H1 (cell line): ENCODE data around the gene SUMF1. TPM values are rescaled to one million over a fixed set of nuclear protein-coding genes. Genes with fewer than 3 reads are reported as not detected.

Experiments
- CTCF ChIA-PET: fragments of 300-600 bp; sonication (Branson Sonifier 250); formaldehyde crosslinking; loops from one replicate; lab custom pipeline; 2021; ENCODE audit not compliant: partially characterized antibody; lab: Charles Lee
- POLR2A ChIA-PET: fragments of 300-600 bp; sonication (Branson Sonifier 250); formaldehyde crosslinking; loops from one replicate; lab custom pipeline; 2021; ENCODE audit warnings: inconsistent platforms; ENCODE audit not compliant: partially characterized antibody; lab: Charles Lee
- DNase-seq, 2 experiments: peaks; one replicate each; pipeline versions ENCODE4 v3.0.0 to v3.0.0-alpha.2; 2010 to 2022; ENCODE audit warnings: low spot score in 2 of 2, low read depth in 1 of 2, mixed read lengths in 1 of 2
- FAIRE-seq: peaks from 2 replicates; lab custom pipeline; 2011; peaks lifted over from hg19 to GRCh38; lab: Jason Lieb, UNC
- H2AFZ ChIP-seq: 2 replicates; pipeline ENCODE4 v1.8.1; 2012; ENCODE audit warnings: low read length, inconsistent platforms
- H2AK5ac ChIP-seq: 2 replicates; pipeline ENCODE4 v1.6.1; 2013; ENCODE audit warnings: low read depth, low read length
- H2BK120ac ChIP-seq: replicated peaks from 2 replicates; pipeline ENCODE3; 2013; ENCODE audit warnings: low read depth, low read length, inconsistent platforms
- H2BK12ac ChIP-seq: 2 replicates; pipeline ENCODE4 v1.6.1; 2013; ENCODE audit warnings: low read depth, low read length
- H2BK15ac ChIP-seq: 2 replicates; pipeline ENCODE4 v1.6.1; 2013; ENCODE audit warnings: low read length
- H2BK20ac ChIP-seq: 2 replicates; pipeline ENCODE4 v1.6.1; 2013; ENCODE audit warnings: low read length
- H2BK5ac ChIP-seq: 2 replicates; pipeline ENCODE4 v1.6.1; 2013; ENCODE audit warnings: low read depth, low read length
- H3K14ac ChIP-seq: 2 replicates; pipeline ENCODE4 v1.6.1; 2013; ENCODE audit warnings: inconsistent platforms; ENCODE audit not compliant: insufficient read length
- H3K18ac ChIP-seq: 2 replicates; pipeline ENCODE4 v1.6.1; 2013; ENCODE audit warnings: low read length; ENCODE audit errors: extremely low read depth
- H3K23ac ChIP-seq: 2 replicates; pipeline ENCODE4 v1.6.1; 2013; ENCODE audit warnings: inconsistent platforms; ENCODE audit not compliant: insufficient read length
- H3K23me2 ChIP-seq: 2 replicates; pipeline ENCODE4 v1.6.1; 2013; ENCODE audit warnings: low read depth, low read length
- H3K27ac ChIP-seq: 2 replicates; pipeline ENCODE4 v1.6.1; 2011; ENCODE audit warnings: low read depth, low read length, inconsistent platforms
- H3K27me3 ChIP-seq, 4 experiments: replicated peaks in 1 of 4; 1 replicate in 1 of 4; 2 replicates in 3 of 4; pipeline versions ENCODE4 v1.6.1 to v1.8.1; 2011 to 2013; ENCODE audit warnings: low read length in 3 of 4, mild to moderate bottlenecking in 3 of 4, inconsistent platforms in 2 of 4, mixed read lengths in 2 of 4, moderate library complexity in 1 of 4; ENCODE audit not compliant: control insufficient read depth in 3 of 4, insufficient read depth in 3 of 4; ENCODE audit errors: extremely low read depth in 1 of 4
- H3K36me3 ChIP-seq, 4 experiments: 2 replicates each; pipeline versions ENCODE4 v1.6.1 to v1.8.1; 2011 to 2013; ENCODE audit warnings: mild to moderate bottlenecking in 4 of 4, low read length in 3 of 4, moderate library complexity in 2 of 4, control low read depth in 1 of 4, inconsistent platforms in 1 of 4; ENCODE audit not compliant: insufficient read depth in 4 of 4, control insufficient read depth in 2 of 4
- H3K4ac ChIP-seq: replicated peaks from 2 replicates; pipeline ENCODE3; 2013; ENCODE audit warnings: low read length, low read depth, mixed read lengths, inconsistent platforms; ENCODE audit not compliant: insufficient read length
- H3K4me1 ChIP-seq, 4 experiments: replicated peaks in 1 of 4; 1 replicate in 1 of 4; 2 replicates in 3 of 4; pipeline versions ENCODE4 v1.6.1 to v1.8.1; 2011 to 2013; ENCODE audit warnings: low read length in 3 of 4, inconsistent platforms in 2 of 4, mixed read lengths in 1 of 4; ENCODE audit not compliant: insufficient read depth in 4 of 4, control insufficient read depth in 3 of 4
- H3K4me2 ChIP-seq, 2 experiments: 2 replicates each; pipeline versions ENCODE4 v1.6.1 to v1.8.1; 2011 to 2013; ENCODE audit warnings: low read depth in 2 of 2, low read length in 2 of 2, control low read depth in 1 of 2, inconsistent platforms in 1 of 2, mild to moderate bottlenecking in 1 of 2; ENCODE audit not compliant: insufficient read depth in 1 of 2
- H3K4me3 ChIP-seq, 4 experiments: fragments of 200-600, 300-600 bp in 1 of 4; sonication (generic), shearing (Covaris generic), sonication (Bioruptor Twin) in 1 of 4; 2 replicates each; pipeline versions ENCODE4 v1.5.1 to v1.8.1; 2011 to 2016; ENCODE audit warnings: low read length in 4 of 4, low read depth in 3 of 4, control low read depth in 2 of 4, inconsistent platforms in 2 of 4, mild to moderate bottlenecking in 2 of 4, mixed read lengths in 1 of 4, moderate library complexity in 1 of 4; ENCODE audit not compliant: insufficient read depth in 2 of 4; ENCODE audit errors: extremely low read depth in 1 of 4
- H3K56ac ChIP-seq: replicated peaks from 2 replicates; pipeline ENCODE3; 2013; ENCODE audit warnings: low read depth, mild to moderate bottlenecking, mixed read lengths, low read length, inconsistent platforms; ENCODE audit not compliant: insufficient read length
- H3K79me1 ChIP-seq: 2 replicates; pipeline ENCODE4 v1.6.1; 2013; ENCODE audit warnings: low read depth, low read length, control low read depth
- H3K79me2 ChIP-seq, 2 experiments: 2 replicates each; pipeline versions ENCODE4 v1.6.1 to v1.8.1; 2012 to 2013; ENCODE audit warnings: low read length in 2 of 2, mild to moderate bottlenecking in 2 of 2, inconsistent platforms in 1 of 2; ENCODE audit not compliant: insufficient read depth in 2 of 2, control insufficient read depth in 1 of 2
- H3K9ac ChIP-seq, 4 experiments: replicated peaks in 1 of 4; 1 replicate in 1 of 4; 2 replicates in 3 of 4; pipeline versions ENCODE4 v1.6.1 to v1.8.1; 2011 to 2013; ENCODE audit warnings: low read depth in 3 of 4, low read length in 3 of 4, control low read depth in 2 of 4, mild to moderate bottlenecking in 2 of 4, moderate library complexity in 2 of 4, inconsistent platforms in 1 of 4; ENCODE audit errors: extremely low read depth in 1 of 4
- H3K9me3 ChIP-seq, 2 experiments: 2 replicates each; pipeline versions ENCODE4 v1.6.1 to v1.8.1; 2012 to 2013; ENCODE audit warnings: mild to moderate bottlenecking in 2 of 2, moderate library complexity in 2 of 2, control low read depth in 1 of 2, inconsistent platforms in 1 of 2, low read depth in 1 of 2, low read length in 1 of 2, mixed read lengths in 1 of 2; ENCODE audit not compliant: insufficient read depth in 2 of 2
- H4K20me1 ChIP-seq, 2 experiments: replicated peaks in 1 of 2; 2 replicates each; pipeline versions ENCODE3 to v1.8.1; 2011 to 2013; ENCODE audit warnings: inconsistent platforms in 2 of 2, low read length in 2 of 2, mild to moderate bottlenecking in 1 of 2; ENCODE audit not compliant: insufficient read depth in 2 of 2, control insufficient read depth in 1 of 2
- H4K5ac ChIP-seq: 2 replicates; pipeline ENCODE4 v1.6.1; 2013; ENCODE audit warnings: low read length, low read depth, mixed read lengths, inconsistent platforms; ENCODE audit not compliant: insufficient read length
- H4K8ac ChIP-seq: 2 replicates; pipeline ENCODE4 v1.8.0; 2013; ENCODE audit warnings: mild to moderate bottlenecking, moderate library complexity, low read length, inconsistent platforms; ENCODE audit not compliant: insufficient read depth; ENCODE audit errors: extremely low read depth
- H4K91ac ChIP-seq: replicated peaks from 2 replicates; pipeline ENCODE3; 2013; ENCODE audit warnings: low read length, mixed read lengths, inconsistent platforms; ENCODE audit not compliant: insufficient read length
- ATF2 ChIP-seq: IDR thresholded peaks from 2 replicates; pipeline ENCODE4 v1.6.1; 2012; ENCODE audit warnings: low read length, inconsistent platforms
- CTBP2 ChIP-seq: IDR thresholded peaks from 2 replicates; pipeline ENCODE4 v1.7.0; 2011; ENCODE audit warnings: borderline replicate concordance, mild to moderate bottlenecking, moderate library complexity, mixed read lengths, low read length; ENCODE audit not compliant: insufficient read depth, insufficient read length
- EGR1 ChIP-seq: IDR thresholded peaks from 2 replicates; pipeline ENCODE4 v1.6.1; 2011; ENCODE audit warnings: low read depth, low read length, borderline replicate concordance
- FOSL1 ChIP-seq: IDR thresholded peaks from 2 replicates; pipeline ENCODE4 v1.6.1; 2011; ENCODE audit warnings: mild to moderate bottlenecking, low read depth, low read length, moderate library complexity; ENCODE audit not compliant: insufficient read depth
- KDM1A ChIP-seq: fragments of 200-600, 300-600 bp; sonication (generic); IDR thresholded peaks from 2 replicates; pipeline ENCODE4 v1.7.1; 2016; ENCODE audit warnings: mild to moderate bottlenecking, low read length, borderline replicate concordance
- KDM4A ChIP-seq: IDR thresholded peaks from one replicate; pipeline ENCODE4 v1.7.1; 2012; ENCODE audit warnings: low read depth, mild to moderate bottlenecking, moderate library complexity, low read length, inconsistent platforms; ENCODE audit not compliant: severe bottlenecking
- NRF1 ChIP-seq: IDR thresholded peaks from 2 replicates; pipeline ENCODE4 v1.6.1; 2011; ENCODE audit warnings: mild to moderate bottlenecking, low read depth, low read length, improper control_type of control experiment
- TAF1 ChIP-seq: IDR thresholded peaks from 2 replicates; pipeline ENCODE4 v1.6.1; 2011; ENCODE audit warnings: mild to moderate bottlenecking, low read depth, low read length
- WGBS, 2 experiments: shearing (Covaris generic) in 1 of 2; methylation state at CpG; one replicate each; pipeline versions ENCODE4 v1.1.6 to v1.1.7; 2013 to 2015; ENCODE audit warnings: low lambda C conversion rate in 2 of 2, mixed read lengths in 2 of 2, inconsistent platforms in 1 of 2, low coverage in 1 of 2, missing lambda C conversion rate in 1 of 2; ENCODE audit not compliant: insufficient replicate concordance in 2 of 2, insufficient coverage in 1 of 2, insufficient read length in 1 of 2; ENCODE audit errors: extremely low coverage in 1 of 2, missing lambda C conversion rate in 1 of 2; 5-methylcytosine and 5-hydroxymethylcytosine counted together
- polyA plus RNA-seq, 7 experiments: library from polyadenylated mRNA; depleted of rRNA in 3 of 7; stranded (reverse) in 5 of 7; unstranded in 2 of 7; fragments of >200 nt in 5 of 7; fragments of 200-250 nt in 2 of 7; gene quantifications; 1 replicate in 5 of 7; 2 replicates in 1 of 7; 4 replicates in 1 of 7; pipeline versions ENCODE4 v1.2.1 to v1.2.3, GENCODE V29; 2011 to 2013; ENCODE audit warnings: missing spikeins in 2 of 7, mixed read lengths in 2 of 7
- total RNA-seq: library from RNA; stranded (reverse); fragmentation: NEBNext Ultra II Directional; extraction: Animal tissue kit (Norgen Biotek cat#: 25700); gene quantifications from 2 replicates; pipeline ENCODE4 v1.2.1, GENCODE V29; 2021
- TF ChIP-seq, protein P1 (sequence below): IDR thresholded peaks from 2 replicates; pipeline ENCODE4 v1.6.1; 2012; ENCODE audit warnings: inconsistent platforms

SUMF1 gene
- total and polyA plus RNA-seq, 2 of the 8 experiments (the other 6 are each of a cell fraction or from before 2014, with no cell fraction given), result 12.5 to 15.0 TPM

- H2AK5ac ChIP-seq, result no peak overlapping the region
- no peak overlapping the region for H3K27ac ChIP-seq
- H3K79me2 ChIP-seq, result no peaks in the 10 kb centered on the region
- H2AFZ ChIP-seq, result no peak overlapping the region
- no peak overlapping the region for H3K23ac ChIP-seq
- ChIA-PET POLR2A (no interaction called here), CTCF (interaction anchor here (1.3 to 1.5 kb wide), 4 partner anchors 11 to 312 kb away, joined by 3 to 7 read pairs (median 4); no protein-coding TSS in a partner anchor)
- H3K4me3 ChIP-seq, result no peak overlapping the region
- H3K9me3 ChIP-seq, result 0 out of 4 replicates have a peak, but pooled peaks cover 0 to 3% of the 10 kb centered on the region in 2 experiments
- H3K4ac ChIP-seq, result no peak overlapping the region
- no peaks in the 10 kb centered on the region for H3K23me2 ChIP-seq
- H3K9ac ChIP-seq, result no peak overlapping the region
- no peak overlapping the region for H3K18ac ChIP-seq
- 0 out of 7 replicates have a peak, but pooled peaks cover 0 to 2% (median 0%) of the 10 kb centered on the region in 4 experiments for H3K4me1 ChIP-seq
- H2BK12ac ChIP-seq, result no peak overlapping the region
- H2BK20ac ChIP-seq, result no peak overlapping the region
- WGBS, 2 experiments, result 91% methylated on average over 1 of the region's 1 CpG; no CpG with 5 or more reads in 1 of the 2 experiments
- H3K14ac ChIP-seq, result no peak overlapping the region
- H3K27me3 ChIP-seq, result no peaks in the 10 kb centered on the region
- H3K4me2 ChIP-seq, result no peak overlapping the region
- no peak overlapping the region for H4K91ac ChIP-seq
- H3K79me1 ChIP-seq, result no peaks in the 10 kb centered on the region
- H3K56ac ChIP-seq, result no peak overlapping the region
- no peak overlapping the region for H4K5ac ChIP-seq
- H3K36me3 ChIP-seq, result peaks cover 3 to 8% (median 5%) of the 10 kb centered on the region in 4 experiments; a peak in 5 of 8 replicates
- H2BK5ac ChIP-seq, result no peak overlapping the region
- H4K20me1 ChIP-seq, result no peaks in the 10 kb centered on the region
- DNase-seq (no peak), FAIRE-seq (no peak)
- no peak overlapping the region for H4K8ac ChIP-seq
- H2BK15ac ChIP-seq, result no peak overlapping the region
- no peak overlapping the region for H2BK120ac ChIP-seq
- TF ChIP-seq, protein P1, sequence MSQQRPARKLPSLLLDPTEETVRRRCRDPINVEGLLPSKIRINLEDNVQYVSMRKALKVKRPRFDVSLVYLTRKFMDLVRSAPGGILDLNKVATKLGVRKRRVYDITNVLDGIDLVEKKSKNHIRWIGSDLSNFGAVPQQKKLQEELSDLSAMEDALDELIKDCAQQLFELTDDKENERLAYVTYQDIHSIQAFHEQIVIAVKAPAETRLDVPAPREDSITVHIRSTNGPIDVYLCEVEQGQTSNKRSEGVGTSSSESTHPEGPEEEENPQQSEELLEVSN, result no peak
- TF ChIP-seq NRF1 (no peak), KDM4A (no peak), FOSL1 (no peak), CTBP2 (no peak), EGR1 (no peak), TAF1 (no peak), ATF2 (no peak), KDM1A (no peak)
Observed at GRCh38 chr3:4321732-4322131, 145.3 kb downstream of the SUMF1 start.
